Measurements from ENCODE around the gene GSTCD.
"Not testable (repeated sequence)": the region's sequence is repeated elsewhere in the genome, so short reads cannot be mapped to it uniquely, and the experiment has no call there.

GSTCD gene

GRCh38 chr4:105719204-105719603 is 10.6 kb downstream of the GSTCD start:
- no peak for DNase-seq

GRCh38 chr4:105725623-105726022 is 17.0 kb downstream of the GSTCD start:
- DNase-seq, result no peak

- not testable (repeated sequence) for DNase-seq
Observed at GRCh38 chr4:105729895-105730294, 21.3 kb downstream of the GSTCD start.

GRCh38 chr4:105735217-105735616 is 26.6 kb downstream of the GSTCD start:
- not testable (repeated sequence) for DNase-seq

- DNase-seq, result no peak
Observed at GRCh38 chr4:105741548-105741947, 33.0 kb downstream of the GSTCD start.

GRCh38 chr4:105748222-105748621 is 39.6 kb downstream of the GSTCD start:
- DNase-seq, result no peak

GRCh38 chr4:105751718-105752299 is 43.2 kb downstream of the GSTCD start:
- no peak for DNase-seq

GRCh38 chr4:105753361-105753760 is 44.8 kb downstream of the GSTCD start:
- DNase-seq, result no peak

DNA sequence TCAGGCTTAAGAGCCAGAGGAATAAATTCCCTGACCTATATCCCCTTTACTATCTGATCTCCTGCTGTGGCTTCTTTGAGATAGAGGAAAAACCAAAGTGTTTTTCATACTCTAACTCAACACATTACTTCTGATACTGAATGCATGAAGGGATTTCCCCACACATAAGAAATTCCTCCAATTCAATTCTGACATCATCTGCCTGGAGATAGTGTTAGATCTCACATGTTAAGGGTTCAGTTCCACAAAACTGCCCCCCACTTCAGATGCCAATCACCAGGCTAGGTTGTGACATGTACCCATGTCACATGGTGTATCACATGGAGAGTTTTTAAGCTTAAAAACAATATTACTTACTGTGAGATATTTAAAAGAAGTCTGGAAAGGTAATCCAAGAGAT is 46.8 kb downstream of the GSTCD start:
- DNase-seq, result no peak

GRCh38 chr4:105758958-105759357 is 50.4 kb downstream of the GSTCD start:
- no peak for DNase-seq

DNA sequence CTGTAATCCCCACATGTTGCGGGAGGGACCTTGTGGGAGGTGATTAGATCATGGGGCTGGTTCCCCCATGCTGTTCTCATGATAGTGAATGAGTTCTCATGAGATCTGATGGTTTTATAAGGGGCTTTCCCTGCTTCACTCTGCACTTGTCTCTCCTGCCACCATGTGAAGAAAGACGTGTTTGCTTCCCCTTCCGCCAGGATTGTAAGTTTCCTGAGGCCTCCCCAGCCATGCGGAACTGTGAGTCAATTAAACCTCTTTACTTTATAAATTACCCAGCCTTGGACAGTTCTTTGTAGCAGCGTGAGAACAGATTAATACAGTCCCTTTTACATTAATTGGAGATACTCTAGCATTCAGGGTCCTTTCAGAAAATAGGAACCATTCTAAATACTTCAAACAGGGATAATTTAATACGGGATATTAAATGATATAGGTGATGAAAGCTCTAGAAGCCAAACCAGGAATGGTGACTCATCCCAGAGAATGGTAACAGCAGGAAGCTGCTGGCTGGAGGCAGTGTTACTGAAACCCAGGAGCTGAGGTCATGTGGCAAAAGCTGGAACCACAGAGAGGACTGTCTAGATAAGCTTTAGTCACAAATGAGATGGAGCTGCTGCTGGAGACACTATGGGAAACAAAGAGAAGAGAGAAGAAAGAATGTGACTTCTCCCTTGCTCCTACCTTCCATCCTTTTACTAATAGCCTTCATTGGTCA is 57.3 kb downstream of the GSTCD start:
- no peak for DNase-seq

GRCh38 chr4:105767579-105767978 is 59.0 kb downstream of the GSTCD start:
- DNase-seq, result no peak

- not testable (repeated sequence) for DNase-seq
Observed at GRCh38 chr4:105770524-105770923, 61.9 kb downstream of the GSTCD start.

DNA sequence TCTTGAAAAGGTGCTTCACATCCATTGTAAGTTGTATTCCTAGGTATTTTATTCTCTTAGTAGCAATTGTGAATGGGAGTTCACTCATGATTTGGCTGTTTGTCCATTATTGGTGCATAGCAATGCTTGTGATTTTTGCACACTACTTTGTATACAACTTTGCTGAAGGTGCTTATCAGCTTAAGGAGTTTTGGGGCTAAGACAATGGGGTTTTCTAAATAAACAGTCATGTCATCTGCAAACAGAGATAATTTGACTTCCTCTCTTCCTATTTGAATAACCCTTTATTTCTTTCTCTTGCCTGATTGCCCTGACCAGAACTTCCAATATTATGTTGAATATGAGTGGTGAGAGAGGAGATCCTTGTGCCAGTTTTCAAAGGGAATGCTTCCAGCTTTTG is 63.5 kb downstream of the GSTCD start:
- not testable (repeated sequence) for DNase-seq

GRCh38 chr4:105775760-105776415 is 67.3 kb downstream of the GSTCD start:
- not testable (repeated sequence) for DNase-seq

- no peak for DNase-seq
Observed at GRCh38 chr4:105780176-105780575, 71.6 kb downstream of the GSTCD start.

DNA sequence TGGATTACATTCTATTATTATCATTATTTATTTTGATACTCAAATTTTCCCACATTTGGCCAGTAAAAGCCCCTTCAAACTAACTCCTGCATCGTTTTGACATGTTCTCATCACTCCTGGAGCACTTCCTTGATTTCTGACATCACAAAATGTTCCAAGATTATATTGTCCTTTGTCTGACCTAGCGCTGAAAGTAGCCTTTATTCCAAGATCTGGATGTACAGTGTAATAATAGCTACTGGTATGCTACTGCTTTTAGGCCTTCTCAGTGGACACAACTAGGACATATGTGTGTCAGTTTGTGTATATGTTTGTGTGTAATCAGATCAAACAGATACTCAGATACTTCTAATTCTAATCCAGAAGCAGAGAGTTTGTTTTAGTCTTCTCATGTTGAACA is 76.2 kb downstream of the GSTCD start:
- DNase-seq, result no peak

DNA sequence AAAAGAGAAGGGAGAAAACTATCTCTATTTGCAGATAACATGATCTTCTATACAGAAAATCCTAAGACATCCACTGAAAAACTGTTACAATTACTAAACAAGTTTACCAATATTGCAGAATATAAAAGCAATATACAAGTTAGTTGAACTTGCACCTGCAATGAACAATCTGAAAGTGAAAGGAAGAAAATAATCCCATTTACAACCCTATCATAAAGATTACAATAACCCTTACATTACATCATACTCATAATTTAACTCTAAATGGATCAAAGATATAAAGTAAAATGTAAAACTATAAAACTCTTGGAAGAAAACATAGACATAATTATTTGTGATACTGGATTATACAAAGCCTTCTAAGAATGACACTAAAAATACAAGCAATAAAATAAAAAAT is 77.2 kb downstream of the GSTCD start:
- no peak for DNase-seq

- DNase-seq, result no peak
Observed at GRCh38 chr4:105786748-105787147, 78.2 kb downstream of the GSTCD start.

DNA sequence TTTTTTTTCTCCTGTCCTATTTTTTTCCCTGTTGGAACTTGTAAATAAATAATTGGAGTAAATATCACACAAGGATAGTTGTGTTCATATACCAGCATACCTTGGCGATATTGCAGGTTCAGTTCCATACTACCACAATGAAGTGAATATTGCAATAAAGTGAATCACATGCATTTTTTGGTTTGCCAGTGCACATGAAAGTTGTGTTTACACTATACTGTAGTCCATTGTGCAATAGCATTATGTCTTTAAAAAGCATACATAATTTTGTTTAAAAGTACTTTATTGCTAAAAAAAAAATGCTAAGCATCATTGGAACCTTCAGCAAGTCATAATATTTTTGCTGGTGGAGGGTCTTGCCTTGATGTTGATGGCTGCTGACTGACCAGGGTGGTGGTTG is 88.6 kb downstream of the GSTCD start:
- DNase-seq, result no peak

- DNase-seq, result no peak
Observed at GRCh38 chr4:105805501-105806120, 97.0 kb downstream of the GSTCD start.

DNA sequence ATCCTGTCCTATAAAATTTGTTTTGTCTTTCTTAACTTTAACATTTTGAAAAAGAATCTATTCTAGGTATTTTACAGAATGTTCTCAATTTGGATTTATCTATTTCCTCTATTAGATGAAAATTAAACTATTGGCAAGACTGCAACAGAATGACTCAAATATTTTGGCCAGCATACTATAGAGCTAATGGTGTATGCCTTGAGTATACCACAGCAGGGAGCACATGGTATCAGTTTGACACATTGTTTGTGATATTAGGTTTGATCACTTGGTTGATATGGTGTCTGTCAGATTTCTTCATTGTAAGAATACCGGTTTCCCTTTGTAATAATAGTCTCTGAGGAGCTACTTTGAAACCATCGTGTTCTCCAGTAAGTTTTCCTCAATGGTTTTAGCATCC is 98.9 kb downstream of the GSTCD start:
- DNase-seq, result no peak

GRCh38 chr4:105808030-105808749 is 99.6 kb downstream of the GSTCD start:
- DNase-seq, result no peak
